Stimulated activated CD8-positive, alpha-beta memory T cell treated with anti-CD3 and anti-CD28 coated beads, Interleukin-12 subunit alpha, Interleukin-12 subunit beta, amount 100 ng/mL, for 24 hours (primary cell): ENCODE results near the gene GRIK2.

Source experiments
- DNase-seq: peaks from one replicate; pipeline ENCODE4 v3.0.0-alpha.2; 2020; ENCODE audit errors: extremely low read depth

The GRIK2 gene

GRCh38 chr6:101454106-101454676, 60.7 kb downstream of the GRIK2 start:
- DNase-seq, result no peak

GRCh38 chr6:101458336-101458735, 64.8 kb downstream of the GRIK2 start:
- no peak for DNase-seq

- no peak for DNase-seq
Observed at GRCh38 chr6:101458826-101459225, 65.3 kb downstream of the GRIK2 start.

- no peak for DNase-seq
Observed at GRCh38 chr6:101462576-101462975, 69.1 kb downstream of the GRIK2 start.

GRCh38 chr6:101465863-101466262, 72.4 kb downstream of the GRIK2 start:
- no peak for DNase-seq

- no peak for DNase-seq
Observed at GRCh38 chr6:101477436-101477835, 83.9 kb downstream of the GRIK2 start.

- no peak for DNase-seq
Observed at GRCh38 chr6:101478891-101479290, 85.4 kb downstream of the GRIK2 start.

- DNase-seq, result no peak
Observed at GRCh38 chr6:101482606-101483005, 89.1 kb downstream of the GRIK2 start.

- DNase-seq, result no peak
Observed at GRCh38 chr6:101484781-101485180, 91.3 kb downstream of the GRIK2 start.

GRCh38 chr6:101486124-101486523, 92.6 kb downstream of the GRIK2 start:
- DNase-seq, result no peak

GRCh38 chr6:101486726-101487125, 93.2 kb downstream of the GRIK2 start:
- no peak for DNase-seq

GRCh38 chr6:101489456-101489855, 95.9 kb downstream of the GRIK2 start:
- no peak for DNase-seq

- no peak for DNase-seq
Observed at GRCh38 chr6:101490857-101491256, 97.3 kb downstream of the GRIK2 start.

- DNase-seq, result no peak
Observed at GRCh38 chr6:101502818-101503217, 109.3 kb downstream of the GRIK2 start.

GRCh38 chr6:101509536-101509935, 116.0 kb downstream of the GRIK2 start:
- DNase-seq, result no peak

- no peak for DNase-seq
Observed at GRCh38 chr6:101513181-101513580, 119.7 kb downstream of the GRIK2 start.

- DNase-seq, result no peak
Observed at GRCh38 chr6:101516578-101516977, 123.1 kb downstream of the GRIK2 start.

GRCh38 chr6:101517632-101518031, 124.1 kb downstream of the GRIK2 start:
- DNase-seq, result no peak

GRCh38 chr6:101522254-101522653, 128.7 kb downstream of the GRIK2 start:
- DNase-seq, result no peak

- no peak for DNase-seq
Observed at GRCh38 chr6:101527467-101527866, 134.0 kb downstream of the GRIK2 start.

- DNase-seq, result no peak
Observed at GRCh38 chr6:101528801-101529200, 135.3 kb downstream of the GRIK2 start.

- no peak for DNase-seq
Observed at GRCh38 chr6:101531538-101531937, 138.0 kb downstream of the GRIK2 start.

GRCh38 chr6:101534386-101534785, 140.9 kb downstream of the GRIK2 start:
- no peak for DNase-seq

- no peak for DNase-seq
Observed at GRCh38 chr6:101534821-101535220, 141.3 kb downstream of the GRIK2 start.
